Endothelial cell of umbilical vein (primary cell): ENCODE results near the gene CELSR1. TPM values are rescaled to one million over a fixed set of nuclear protein-coding genes. Genes with fewer than 3 reads are reported as not detected.

Experiments
- BruUV-seq: library from RNA; stranded (reverse); fragments of 400-500 nt; replicated peaks from 2 replicates; lab custom pipeline; 2021; lab: Mats Ljungman, UMichigan
- CTCF ChIA-PET: fragments of 300-600, 350-600 bp; sonication (Branson Sonifier 250); formaldehyde crosslinking; loops from one replicate; lab custom pipeline; 2021; ENCODE audit warnings: antibody characterized with exemption, inconsistent platforms; lab: Charles Lee
- POLR2A ChIA-PET: fragments of 300-600, 350-600 bp; sonication (Branson Sonifier 250); formaldehyde crosslinking; loops from one replicate; lab custom pipeline; 2021; ENCODE audit warnings: antibody characterized with exemption, inconsistent platforms; lab: Charles Lee
- DNase-seq: peaks from one replicate; pipeline ENCODE4 v3.0.0-alpha.2; 2011; ENCODE audit warnings: low read depth, low spot score
- FAIRE-seq: peaks from 2 replicates; lab custom pipeline; 2011; peaks lifted over from hg19 to GRCh38; lab: Jason Lieb, UNC
- H2AFZ ChIP-seq: 2 replicates; pipeline ENCODE4 v1.6.0; 2012; ENCODE audit warnings: low read depth, low read length, control low read depth, inconsistent platforms
- H3K27ac ChIP-seq: 2 replicates; pipeline ENCODE4 v1.5.1; 2011; ENCODE audit warnings: low read depth, mild to moderate bottlenecking, control low read depth, low read length, moderate library complexity; ENCODE audit not compliant: insufficient read depth
- H3K27me3 ChIP-seq, 2 experiments: 2 replicates each; pipeline versions ENCODE4 v1.6.0 to v1.6.1; 2011; ENCODE audit warnings: low read length in 2 of 2, mixed read lengths in 1 of 2; ENCODE audit not compliant: control insufficient read depth in 2 of 2, insufficient read depth in 2 of 2
- H3K36me3 ChIP-seq, 2 experiments: 2 replicates in 1 of 2; 3 replicates in 1 of 2; pipeline ENCODE4 v1.5.1; 2011; ENCODE audit warnings: low read length in 2 of 2, mild to moderate bottlenecking in 1 of 2, moderate library complexity in 1 of 2; ENCODE audit not compliant: control insufficient read depth in 2 of 2, insufficient read depth in 2 of 2; ENCODE audit errors: extremely low read depth in 1 of 2
- H3K4me1 ChIP-seq: 3 replicates; pipeline ENCODE4 v1.5.1; 2011; ENCODE audit warnings: mild to moderate bottlenecking, low read length; ENCODE audit not compliant: control insufficient read depth, insufficient read depth; ENCODE audit errors: extremely low read depth
- H3K4me2 ChIP-seq: 2 replicates; pipeline ENCODE4 v1.6.1; 2011; ENCODE audit warnings: low read length, control low read depth, mixed read lengths; ENCODE audit not compliant: insufficient read depth
- H3K4me3 ChIP-seq, 3 experiments: fragments of 200-600 bp in 1 of 3; sonication (generic), shearing (Covaris generic) in 1 of 3; replicated peaks in 1 of 3; 2 replicates each; pipeline ENCODE4 v1.5.1; 2011 to 2016; ENCODE audit warnings: control low read depth in 3 of 3, low read length in 3 of 3, mild to moderate bottlenecking in 2 of 3, inconsistent platforms in 1 of 3, low read depth in 1 of 3, moderate library complexity in 1 of 3; ENCODE audit not compliant: insufficient read depth in 1 of 3
- H3K79me2 ChIP-seq: 2 replicates; pipeline ENCODE4 v1.6.0; 2012; ENCODE audit warnings: low read length, inconsistent platforms; ENCODE audit not compliant: control insufficient read depth, insufficient read depth
- H3K9ac ChIP-seq: replicated peaks from 2 replicates; pipeline ENCODE3; 2011; ENCODE audit warnings: low read length, control low read depth; ENCODE audit not compliant: insufficient read depth; ENCODE audit errors: extremely low read depth
- H3K9me1 ChIP-seq: replicated peaks from 3 replicates; pipeline ENCODE4 v1.6.0; 2011; ENCODE audit warnings: mild to moderate bottlenecking, low read length; ENCODE audit not compliant: control insufficient read depth, insufficient read depth; ENCODE audit errors: extremely low read depth
- H3K9me3 ChIP-seq: replicated peaks from 2 replicates; pipeline ENCODE4 v1.5.1; 2012; ENCODE audit warnings: low read length, inconsistent platforms; ENCODE audit not compliant: control insufficient read depth, insufficient read depth
- H4K20me1 ChIP-seq: replicated peaks from 2 replicates; pipeline ENCODE3; 2011; ENCODE audit warnings: mild to moderate bottlenecking, low read length; ENCODE audit not compliant: control insufficient read depth, insufficient read depth; ENCODE audit errors: extremely low read depth
- EZH2 ChIP-seq: IDR thresholded peaks from 2 replicates; pipeline ENCODE4 v1.6.1; 2012; ENCODE audit warnings: borderline replicate concordance, low read depth, mild to moderate bottlenecking, moderate library complexity, low read length, inconsistent platforms; ENCODE audit not compliant: severe bottlenecking
- FOS ChIP-seq: IDR thresholded peaks from 2 replicates; pipeline ENCODE4 v1.6.1; 2011; ENCODE audit warnings: mild to moderate bottlenecking, low read length, moderate library complexity, borderline replicate concordance; ENCODE audit not compliant: insufficient read depth
- GATA2 ChIP-seq: IDR thresholded peaks from 2 replicates; pipeline ENCODE4 v1.7.0; 2011; ENCODE audit warnings: low read depth, mild to moderate bottlenecking, moderate library complexity, mixed read lengths, low read length; ENCODE audit not compliant: insufficient read length, insufficient read depth
- JUN ChIP-seq: IDR thresholded peaks from 2 replicates; pipeline ENCODE4 v1.6.1; 2011; ENCODE audit warnings: borderline replicate concordance, low read depth; ENCODE audit not compliant: insufficient read length, insufficient read depth
- MYC ChIP-seq: IDR thresholded peaks from one replicate; pipeline ENCODE4 v1.6.1; 2011; ENCODE audit warnings: mild to moderate bottlenecking, low read depth, low read length
- POLR2A ChIP-seq: IDR thresholded peaks from 2 replicates; pipeline ENCODE4 v1.6.1; 2012; ENCODE audit warnings: low read depth, mild to moderate bottlenecking, control low read depth, low read length
- POLR2AphosphoS5 ChIP-seq: IDR thresholded peaks from 2 replicates; pipeline ENCODE4 v1.6.1; 2012; ENCODE audit warnings: low read depth, mild to moderate bottlenecking, control low read depth, low read length, moderate library complexity; ENCODE audit not compliant: insufficient read depth
- dilution Hi-C: fragments of 300-500 bp; cut with MboI; formaldehyde crosslinking; loops from one replicate; pipeline ENCODE4 v1.15.0; 2019; ENCODE audit warnings: low sequenced_read_pairs; ENCODE audit not compliant: extremely low pct_ligation_motif_present
- intact Hi-C: fragments of 100-400 bp; cut with micrococcal nuclease; formaldehyde crosslinking; loops from one replicate; pipeline ENCODE4 v1.10.0; 2022
- polyA plus RNA-seq, 4 experiments: library from polyadenylated mRNA; depleted of rRNA in 3 of 4; stranded (reverse) in 3 of 4; unstranded in 1 of 4; fragments of >200 nt; gene quantifications; 2 replicates each; pipeline versions ENCODE4 v1.2.1 to v1.2.3, GENCODE V29; 2011 to 2012; ENCODE audit warnings: missing spikeins in 1 of 4
- total RNA-seq: library from RNA; stranded (reverse); gene quantifications from 2 replicates; pipeline ENCODE4 v1.2.3, GENCODE V29; 2021
- TF ChIP-seq, protein P1 (sequence below), 2 donors: IDR thresholded peaks; 1 replicate in 1 of 2; 2 replicates in 1 of 2; pipeline ENCODE4 v1.5.1; 2011; ENCODE audit warnings: low read length in 2 of 2, mild to moderate bottlenecking in 2 of 2, moderate library complexity in 2 of 2, control low read depth in 1 of 2, inconsistent platforms in 1 of 2, low read depth in 1 of 2; ENCODE audit not compliant: insufficient read depth in 1 of 2; ENCODE audit errors: extremely low read depth in 1 of 2
- TF ChIP-seq, protein P2 (sequence below): IDR thresholded peaks from 2 replicates; pipeline ENCODE4 v1.6.1; 2011; ENCODE audit not compliant: insufficient read depth, insufficient read length

CELSR1 gene
- total and polyA plus RNA-seq, 2 donors (not counting 3 experiments of a cell fraction or from before 2014, with no cell fraction given), result 3.7 to 5.4 TPM

DNA sequence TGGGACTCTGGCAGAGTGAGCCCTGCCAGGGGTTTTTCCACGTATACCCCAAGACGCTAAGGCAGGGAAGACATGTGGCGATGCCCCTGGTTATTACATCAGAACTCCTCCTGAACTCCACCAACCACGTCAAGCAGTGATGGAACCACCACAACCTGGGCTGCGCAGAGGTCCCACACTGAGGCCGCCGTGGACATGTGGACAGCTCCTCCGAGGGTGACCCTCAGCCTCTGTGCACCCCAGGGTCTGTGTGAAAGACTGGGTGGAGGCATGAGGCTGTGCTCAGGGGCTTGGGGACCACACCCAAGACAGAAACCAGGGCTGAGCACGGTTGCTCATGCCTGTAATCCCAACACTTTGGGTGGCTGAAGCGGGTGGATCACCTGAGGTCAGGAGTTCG is 149.7 kb downstream of the CELSR1 start:
- no peaks in the 10 kb centered on the region for H4K20me1 ChIP-seq
- no peaks in the 10 kb centered on the region for H3K79me2 ChIP-seq
- H3K9me3 ChIP-seq, result no peaks in the 10 kb centered on the region
- no peak overlapping the region for H2AFZ ChIP-seq
- H3K9me1 ChIP-seq, result no peaks in the 10 kb centered on the region
- no peak for FAIRE-seq
- POLR2A ChIA-PET, result no interaction called here
- no peak for DNase-seq
- H3K4me1 ChIP-seq, result no peaks in the 10 kb centered on the region
- no peaks in the 10 kb centered on the region for H3K27me3 ChIP-seq
- H3K27ac ChIP-seq, result no peak overlapping the region
- CTCF ChIA-PET, result interaction anchor here (0.6 kb wide), 1 partner anchor 773 kb away, joined by 3 read pairs; no protein-coding TSS in a partner anchor
- TF ChIP-seq MYC, result no peak
- dilution Hi-C loops, result no loop called here
- H3K4me3 ChIP-seq, result no peak overlapping the region
- H3K4me2 ChIP-seq, result no peak overlapping the region
- no TSS peak for BruUV-seq
- intact Hi-C loops, result no loop called here
- H3K36me3 ChIP-seq, result no peaks in the 10 kb centered on the region
- H3K9ac ChIP-seq, result no peak overlapping the region

DNA sequence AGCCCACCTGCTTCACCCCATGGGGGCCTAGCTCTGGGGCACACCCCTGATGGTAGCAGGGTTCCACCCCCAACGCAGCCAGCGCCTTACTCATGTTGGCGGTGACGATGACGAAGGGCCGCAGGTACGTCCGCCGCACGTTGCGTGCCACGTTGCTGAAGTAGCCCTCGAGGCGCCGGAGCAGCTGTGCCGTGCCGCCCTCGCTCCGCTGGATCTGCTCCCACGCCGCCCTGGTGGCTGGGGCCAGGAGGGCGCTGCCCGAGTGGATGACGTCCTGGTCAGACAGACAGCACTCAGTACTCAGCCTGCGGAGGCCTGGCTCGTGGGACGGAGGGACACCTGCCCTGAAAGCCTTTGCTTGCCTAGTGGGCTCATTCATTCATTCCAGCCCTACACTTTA is 151.1 kb downstream of the CELSR1 start:
- no peaks in the 10 kb centered on the region for H3K9me1 ChIP-seq
- H3K36me3 ChIP-seq, result no peaks in the 10 kb centered on the region
- intact Hi-C loops, result no loop called here
- no peaks in the 10 kb centered on the region for H3K9me3 ChIP-seq
- no peaks in the 10 kb centered on the region for H3K79me2 ChIP-seq
- BruUV-seq, result no TSS peak
- dilution Hi-C loops, result no loop called here
- H3K27me3 ChIP-seq, result no peaks in the 10 kb centered on the region
- ChIA-PET CTCF (interaction anchor here (1.3 kb wide), 1 partner anchor 11 kb away, joined by 5 read pairs; no protein-coding TSS in a partner anchor), POLR2A (no interaction called here)
- DNase-seq, result no peak
- H3K4me3 ChIP-seq, result no peak overlapping the region
- TF ChIP-seq, protein P1, sequence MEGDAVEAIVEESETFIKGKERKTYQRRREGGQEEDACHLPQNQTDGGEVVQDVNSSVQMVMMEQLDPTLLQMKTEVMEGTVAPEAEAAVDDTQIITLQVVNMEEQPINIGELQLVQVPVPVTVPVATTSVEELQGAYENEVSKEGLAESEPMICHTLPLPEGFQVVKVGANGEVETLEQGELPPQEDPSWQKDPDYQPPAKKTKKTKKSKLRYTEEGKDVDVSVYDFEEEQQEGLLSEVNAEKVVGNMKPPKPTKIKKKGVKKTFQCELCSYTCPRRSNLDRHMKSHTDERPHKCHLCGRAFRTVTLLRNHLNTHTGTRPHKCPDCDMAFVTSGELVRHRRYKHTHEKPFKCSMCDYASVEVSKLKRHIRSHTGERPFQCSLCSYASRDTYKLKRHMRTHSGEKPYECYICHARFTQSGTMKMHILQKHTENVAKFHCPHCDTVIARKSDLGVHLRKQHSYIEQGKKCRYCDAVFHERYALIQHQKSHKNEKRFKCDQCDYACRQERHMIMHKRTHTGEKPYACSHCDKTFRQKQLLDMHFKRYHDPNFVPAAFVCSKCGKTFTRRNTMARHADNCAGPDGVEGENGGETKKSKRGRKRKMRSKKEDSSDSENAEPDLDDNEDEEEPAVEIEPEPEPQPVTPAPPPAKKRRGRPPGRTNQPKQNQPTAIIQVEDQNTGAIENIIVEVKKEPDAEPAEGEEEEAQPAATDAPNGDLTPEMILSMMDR (IDR thresholded peaks at IDR 0.05; ENCODE audit: extremely low read depth in 1 of 2, insufficient read depth in 1 of 2, low read depth in 1 of 2, low read length in 2 of 2), result no peak
- TF ChIP-seq EZH2 (no peak), FOS (no peak), POLR2AphosphoS5 (no peak), GATA2 (no peak), POLR2A (no peak), MYC (no peak), JUN (no peak)
- TF ChIP-seq, protein P2, sequence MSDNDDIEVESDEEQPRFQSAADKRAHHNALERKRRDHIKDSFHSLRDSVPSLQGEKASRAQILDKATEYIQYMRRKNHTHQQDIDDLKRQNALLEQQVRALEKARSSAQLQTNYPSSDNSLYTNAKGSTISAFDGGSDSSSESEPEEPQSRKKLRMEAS, result no peak
- H3K9ac ChIP-seq, result no peak overlapping the region
- no peak overlapping the region for H3K4me2 ChIP-seq
- H3K4me1 ChIP-seq, result no peaks in the 10 kb centered on the region
- FAIRE-seq, result no peak
- no peak overlapping the region for H3K27ac ChIP-seq
- no peaks in the 10 kb centered on the region for H4K20me1 ChIP-seq
- H2AFZ ChIP-seq, result no peak overlapping the region
